Measurements from ENCODE around the gene LRRTM4. TPM values are rescaled to one million over a fixed set of nuclear protein-coding genes. Genes with fewer than 3 reads are reported as not detected.
"Not testable (repeated sequence)": the region's sequence is repeated elsewhere in the genome, so short reads cannot be mapped to it uniquely, and the experiment has no call there.

Gene LRRTM4
- total and polyA plus RNA-seq, 2 experiments from 2014 or later = 0.44 to 6.5 TPM

DNA sequence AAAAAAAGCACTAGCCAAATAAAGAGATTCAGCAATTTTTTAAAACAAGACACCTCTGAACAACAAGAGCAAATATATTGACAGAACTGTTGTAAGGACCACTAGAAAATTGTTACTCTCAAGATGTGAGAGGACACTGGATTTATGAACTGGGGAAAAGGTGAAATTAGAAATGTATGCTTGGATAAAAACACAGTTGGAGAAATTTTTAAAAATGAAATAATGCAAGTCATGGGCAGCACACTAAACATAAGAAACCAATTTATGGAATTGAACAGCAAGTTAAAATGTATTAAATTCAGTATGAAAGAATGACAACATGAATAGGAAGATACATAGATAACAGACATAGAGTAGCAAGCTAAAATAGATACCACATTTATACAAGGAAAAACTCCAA, 377.4 kb downstream of the LRRTM4 start:
- Histone ChIP-seq H3K4me2 (no peak overlapping the region), H4K20me1 (ENCODE audit: insufficient read depth, poor library complexity, severe bottlenecking) (no peaks in the 10 kb centered on the region), H3K4me3 (no peak overlapping the region), H3K36me3 (replicated peaks; ENCODE audit: insufficient read depth, low read depth) (no peaks in the 10 kb centered on the region), H3K9me2 (replicated peaks; ENCODE audit: insufficient read depth) (no peaks in the 10 kb centered on the region), H3K4me1 (ENCODE audit: insufficient read depth) (no peaks in the 10 kb centered on the region), H3K27me3 (no peaks in the 10 kb centered on the region), H3K79me2 (no peaks in the 10 kb centered on the region), H3K27ac (no peak overlapping the region), H2AFZ (no peak overlapping the region), H3K9me3 (ENCODE audit: low read depth) (no peaks in the 10 kb centered on the region)
- no peak for TF ChIP-seq EZH2phosphoT487 (IDR thresholded peaks at IDR 0.05; ENCODE audit: low read depth, severe bottlenecking, unreplicated experiment)
- TF ChIP-seq, protein P1, sequence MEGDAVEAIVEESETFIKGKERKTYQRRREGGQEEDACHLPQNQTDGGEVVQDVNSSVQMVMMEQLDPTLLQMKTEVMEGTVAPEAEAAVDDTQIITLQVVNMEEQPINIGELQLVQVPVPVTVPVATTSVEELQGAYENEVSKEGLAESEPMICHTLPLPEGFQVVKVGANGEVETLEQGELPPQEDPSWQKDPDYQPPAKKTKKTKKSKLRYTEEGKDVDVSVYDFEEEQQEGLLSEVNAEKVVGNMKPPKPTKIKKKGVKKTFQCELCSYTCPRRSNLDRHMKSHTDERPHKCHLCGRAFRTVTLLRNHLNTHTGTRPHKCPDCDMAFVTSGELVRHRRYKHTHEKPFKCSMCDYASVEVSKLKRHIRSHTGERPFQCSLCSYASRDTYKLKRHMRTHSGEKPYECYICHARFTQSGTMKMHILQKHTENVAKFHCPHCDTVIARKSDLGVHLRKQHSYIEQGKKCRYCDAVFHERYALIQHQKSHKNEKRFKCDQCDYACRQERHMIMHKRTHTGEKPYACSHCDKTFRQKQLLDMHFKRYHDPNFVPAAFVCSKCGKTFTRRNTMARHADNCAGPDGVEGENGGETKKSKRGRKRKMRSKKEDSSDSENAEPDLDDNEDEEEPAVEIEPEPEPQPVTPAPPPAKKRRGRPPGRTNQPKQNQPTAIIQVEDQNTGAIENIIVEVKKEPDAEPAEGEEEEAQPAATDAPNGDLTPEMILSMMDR (IDR thresholded peaks at IDR 0.05; ENCODE audit: poor library complexity) = no peak
- TF ChIP-seq EZH2 (IDR thresholded peaks at IDR 0.05; ENCODE audit: borderline replicate concordance) = no peak
- DNase-seq (ENCODE audit: low spot score) = no peak

GRCh38 chr2:77142141-77142540, 380.0 kb downstream of the LRRTM4 start:
- DNase-seq (ENCODE audit: low spot score) = no peak
- H3K79me2 ChIP-seq = no peaks in the 10 kb centered on the region
- no peaks in the 10 kb centered on the region for H4K20me1 ChIP-seq (ENCODE audit: insufficient read depth, poor library complexity, severe bottlenecking)
- no peaks in the 10 kb centered on the region for H3K4me1 ChIP-seq (ENCODE audit: insufficient read depth)
- H3K4me3 ChIP-seq = no peak overlapping the region
- H3K4me2 ChIP-seq = no peak overlapping the region
- H2AFZ ChIP-seq = no peak overlapping the region
- H3K9me3 ChIP-seq (ENCODE audit: low read depth) = no peaks in the 10 kb centered on the region
- H3K9me2 ChIP-seq (replicated peaks; ENCODE audit: insufficient read depth) = no peaks in the 10 kb centered on the region
- H3K27ac ChIP-seq = no peak overlapping the region
- no peaks in the 10 kb centered on the region for H3K27me3 ChIP-seq
- TF ChIP-seq EZH2 (IDR thresholded peaks at IDR 0.05; ENCODE audit: borderline replicate concordance) = no peak
- TF ChIP-seq EZH2phosphoT487 (IDR thresholded peaks at IDR 0.05; ENCODE audit: low read depth, severe bottlenecking, unreplicated experiment) = no peak
- TF ChIP-seq, protein P1 (IDR thresholded peaks at IDR 0.05; ENCODE audit: poor library complexity) = no peak
- H3K36me3 ChIP-seq (replicated peaks; ENCODE audit: insufficient read depth, low read depth) = no peaks in the 10 kb centered on the region
- 87% methylated on average over 3 of the region's 3 CpGs for WGBS (ENCODE audit: low lambda C conversion rate, missing lambda C conversion rate)

DNA sequence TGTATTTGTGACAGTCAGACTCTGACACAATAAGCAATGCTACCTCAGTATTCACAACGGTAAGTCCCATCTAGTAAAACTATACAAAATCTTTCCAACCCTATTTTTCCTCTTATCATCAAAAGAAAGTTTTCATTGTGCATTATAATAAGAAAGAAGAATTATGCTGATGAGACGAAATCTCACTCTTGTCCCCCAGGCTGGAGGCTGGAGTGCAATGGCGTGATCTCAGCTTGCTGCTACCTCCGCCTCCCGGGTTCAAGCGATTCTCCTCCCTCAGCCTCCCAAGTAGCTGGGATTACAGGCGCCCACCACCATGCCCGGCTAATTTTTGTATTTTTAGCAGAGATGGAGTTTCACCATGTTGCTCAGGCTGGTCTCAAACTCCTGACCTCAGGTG, 393.7 kb downstream of the LRRTM4 start:
- not testable (repeated sequence) for H2AFZ ChIP-seq; H3K27ac ChIP-seq; H4K20me1 ChIP-seq (ENCODE audit: insufficient read depth, poor library complexity, severe bottlenecking); H3K27me3 ChIP-seq; H3K9me2 ChIP-seq (replicated peaks; ENCODE audit: insufficient read depth); H3K79me2 ChIP-seq; H3K9me3 ChIP-seq (ENCODE audit: low read depth); H3K4me2 ChIP-seq; H3K4me3 ChIP-seq; H3K4me1 ChIP-seq (ENCODE audit: insufficient read depth); H3K36me3 ChIP-seq (replicated peaks; ENCODE audit: insufficient read depth, low read depth); DNase-seq (ENCODE audit: low spot score)
- 91% methylated on average over 8 of the region's 8 CpGs for WGBS (ENCODE audit: low lambda C conversion rate, missing lambda C conversion rate)

- Histone ChIP-seq H3K27me3 (no peaks in the 10 kb centered on the region), H4K20me1 (ENCODE audit: insufficient read depth, poor library complexity, severe bottlenecking) (no peaks in the 10 kb centered on the region), H3K27ac (no peak overlapping the region), H3K4me1 (ENCODE audit: insufficient read depth) (no peaks in the 10 kb centered on the region), H3K36me3 (replicated peaks; ENCODE audit: insufficient read depth, low read depth) (no peaks in the 10 kb centered on the region), H3K9me2 (replicated peaks; ENCODE audit: insufficient read depth) (no peaks in the 10 kb centered on the region), H3K4me2 (no peak overlapping the region), H3K4me3 (no peak overlapping the region), H2AFZ (no peak overlapping the region), H3K79me2 (no peaks in the 10 kb centered on the region), H3K9me3 (ENCODE audit: low read depth) (no peaks in the 10 kb centered on the region)
- TF ChIP-seq EZH2 (IDR thresholded peaks at IDR 0.05; ENCODE audit: borderline replicate concordance) (no peak), EZH2phosphoT487 (IDR thresholded peaks at IDR 0.05; ENCODE audit: low read depth, severe bottlenecking, unreplicated experiment) (no peak)
- TF ChIP-seq, protein P1 (IDR thresholded peaks at IDR 0.05; ENCODE audit: poor library complexity) = no peak
- no peak for DNase-seq (ENCODE audit: low spot score)
These were observed 394.8 kb downstream of the LRRTM4 start for GRCh38 chr2:77127345-77127744.

Data from hepatocyte (in vitro differentiated cells).